ENCODE measurements around the gene MBTD1. TPM values are rescaled to one million over a fixed set of nuclear protein-coding genes. Genes with fewer than 3 reads are reported as not detected.
A peak's percentile ranks its signal among the peaks of the same experiment; 100 is the strongest.

The MBTD1 gene
- total and polyA plus RNA-seq, 9 of the 15 experiments (the other 6 are each of a cell fraction or from before 2014, with no cell fraction given) = 2.1 to 26.3 (median 13.3) TPM

DNA sequence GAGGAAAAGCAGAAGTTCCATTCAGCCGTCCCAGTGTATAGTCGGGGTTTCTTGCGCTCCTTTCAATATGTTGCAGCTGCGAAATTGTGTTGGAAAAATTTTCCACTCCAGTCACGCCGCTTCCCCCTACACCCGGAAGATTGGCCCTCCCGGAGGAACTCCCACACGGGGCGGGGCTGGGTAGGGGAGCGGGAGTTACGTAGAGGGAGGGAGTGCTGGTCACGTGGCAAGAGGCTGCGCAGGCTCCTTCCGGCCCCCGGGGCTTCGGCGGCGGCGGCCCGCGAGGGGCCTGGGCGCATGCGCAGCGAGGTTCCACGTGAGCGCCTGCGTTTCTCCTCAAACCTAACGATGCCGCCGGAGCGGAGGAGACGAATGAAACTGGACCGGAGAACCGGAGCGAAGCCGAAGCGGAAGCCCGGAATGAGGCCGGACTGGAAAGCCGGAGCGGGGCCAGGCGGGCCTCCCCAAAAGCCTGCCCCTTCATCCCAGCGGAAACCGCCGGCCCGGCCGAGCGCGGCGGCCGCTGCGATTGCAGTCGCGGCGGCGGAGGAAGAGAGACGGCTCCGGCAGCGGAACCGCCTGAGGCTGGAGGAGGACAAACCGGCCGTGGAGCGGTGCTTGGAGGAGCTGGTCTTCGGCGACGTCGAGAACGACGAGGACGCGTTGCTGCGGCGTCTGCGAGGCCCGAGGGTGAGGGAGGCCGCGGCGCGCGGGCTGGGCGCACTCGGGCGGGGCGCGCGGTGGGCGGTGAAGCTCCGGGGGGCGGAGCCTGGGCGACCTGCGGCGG lies 581 bp upstream of the MBTD1 start, which contains the start of gene UTP18 (continued):
- TF ChIP-seq, protein P1, sequence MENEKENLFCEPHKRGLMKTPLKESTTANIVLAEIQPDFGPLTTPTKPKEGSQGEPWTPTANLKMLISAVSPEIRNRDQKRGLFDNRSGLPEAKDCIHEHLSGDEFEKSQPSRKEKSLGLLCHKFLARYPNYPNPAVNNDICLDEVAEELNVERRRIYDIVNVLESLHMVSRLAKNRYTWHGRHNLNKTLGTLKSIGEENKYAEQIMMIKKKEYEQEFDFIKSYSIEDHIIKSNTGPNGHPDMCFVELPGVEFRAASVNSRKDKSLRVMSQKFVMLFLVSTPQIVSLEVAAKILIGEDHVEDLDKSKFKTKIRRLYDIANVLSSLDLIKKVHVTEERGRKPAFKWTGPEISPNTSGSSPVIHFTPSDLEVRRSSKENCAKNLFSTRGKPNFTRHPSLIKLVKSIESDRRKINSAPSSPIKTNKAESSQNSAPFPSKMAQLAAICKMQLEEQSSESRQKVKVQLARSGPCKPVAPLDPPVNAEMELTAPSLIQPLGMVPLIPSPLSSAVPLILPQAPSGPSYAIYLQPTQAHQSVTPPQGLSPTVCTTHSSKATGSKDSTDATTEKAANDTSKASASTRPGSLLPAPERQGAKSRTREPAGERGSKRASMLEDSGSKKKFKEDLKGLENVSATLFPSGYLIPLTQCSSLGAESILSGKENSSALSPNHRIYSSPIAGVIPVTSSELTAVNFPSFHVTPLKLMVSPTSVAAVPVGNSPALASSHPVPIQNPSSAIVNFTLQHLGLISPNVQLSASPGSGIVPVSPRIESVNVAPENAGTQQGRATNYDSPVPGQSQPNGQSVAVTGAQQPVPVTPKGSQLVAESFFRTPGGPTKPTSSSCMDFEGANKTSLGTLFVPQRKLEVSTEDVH (IDR thresholded peaks at IDR 0.05; ENCODE audit: low read depth, partially characterized antibody) = peak; percentile 86
- TF ChIP-seq HIVEP1 (CRISPR knock-in tag; IDR thresholded peaks at IDR 0.05) (peak; percentile 38; the same call in 1 of the 2 replicates), ZNF584 (CRISPR knock-in tag; IDR thresholded peaks at IDR 0.05; ENCODE audit: low read depth) (0 out of 2 replicates have a peak, but pooled peaks have one; percentile 26), ZNF561 (CRISPR knock-in tag; conservative IDR thresholded peaks at IDR 0.05) (no peak), FOXM1 (IDR thresholded peaks at IDR 0.05; ENCODE audit: low read depth) (peak; percentile 98), FOXM1 (CRISPR knock-in tag; IDR thresholded peaks at IDR 0.05; ENCODE audit: low read depth) (no peak; the same call in 1 of the 2 replicates), MEIS2 (IDR thresholded peaks at IDR 0.05; ENCODE audit: partially characterized antibody) (peak; percentile 91), SRF (CRISPR knock-in tag; IDR thresholded peaks at IDR 0.05) (no peak), NONO (IDR thresholded peaks at IDR 0.05; ENCODE audit: low read depth in 2 of 2, low read length in 1 of 2) (peak; percentile 18 to 99; a peak in 2 of 4 replicates), COPS2 (conservative IDR thresholded peaks at IDR 0.05) (no peak), ARID1B (IDR thresholded peaks at IDR 0.05) (peak; percentile 48), EP400 (IDR thresholded peaks at IDR 0.05) (peak; percentile 91), CBX1 (IDR thresholded peaks at IDR 0.05; ENCODE audit: low read depth) (0 out of 2 replicates have a peak, but pooled peaks have one; percentile 73), YY1 (IDR thresholded peaks at IDR 0.05; ENCODE audit: borderline replicate concordance in 1 of 3, control insufficient read depth in 1 of 3, extremely low read depth in 1 of 3, insufficient read depth in 3 of 3, insufficient read length in 1 of 3, insufficient replicate concordance in 2 of 3, low read depth in 1 of 3, low read length in 2 of 3) (peak in 1 of 3 experiments; percentile 53), KLF16 (IDR thresholded peaks at IDR 0.05) (no peak; the same call in none of the 2 replicates), ZNF507 (tag; conservative IDR thresholded peaks at IDR 0.05) (no peak), KAT2B (IDR thresholded peaks at IDR 0.05; ENCODE audit: low read depth, low read length) (no peak), ARNT (IDR thresholded peaks at IDR 0.05) (peak; percentile 27 to 89; a peak in 3 of 4 replicates), NCOA2 (IDR thresholded peaks at IDR 0.05; ENCODE audit: partially characterized antibody in 2 of 2) (no peak), BHLHE40 (IDR thresholded peaks at IDR 0.05; ENCODE audit: low read length) (peak; percentile 93), CBX2 (IDR thresholded peaks at IDR 0.05; ENCODE audit: insufficient read depth, low read length, poor library complexity, severe bottlenecking) (no peak)
- TF ChIP-seq, protein P2, sequence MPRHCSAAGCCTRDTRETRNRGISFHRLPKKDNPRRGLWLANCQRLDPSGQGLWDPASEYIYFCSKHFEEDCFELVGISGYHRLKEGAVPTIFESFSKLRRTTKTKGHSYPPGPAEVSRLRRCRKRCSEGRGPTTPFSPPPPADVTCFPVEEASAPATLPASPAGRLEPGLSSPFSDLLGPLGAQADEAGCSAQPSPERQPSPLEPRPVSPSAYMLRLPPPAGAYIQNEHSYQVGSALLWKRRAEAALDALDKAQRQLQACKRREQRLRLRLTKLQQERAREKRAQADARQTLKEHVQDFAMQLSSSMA (CRISPR knock-in tag; IDR thresholded peaks at IDR 0.05) = no peak
- TF ChIP-seq, protein P3, sequence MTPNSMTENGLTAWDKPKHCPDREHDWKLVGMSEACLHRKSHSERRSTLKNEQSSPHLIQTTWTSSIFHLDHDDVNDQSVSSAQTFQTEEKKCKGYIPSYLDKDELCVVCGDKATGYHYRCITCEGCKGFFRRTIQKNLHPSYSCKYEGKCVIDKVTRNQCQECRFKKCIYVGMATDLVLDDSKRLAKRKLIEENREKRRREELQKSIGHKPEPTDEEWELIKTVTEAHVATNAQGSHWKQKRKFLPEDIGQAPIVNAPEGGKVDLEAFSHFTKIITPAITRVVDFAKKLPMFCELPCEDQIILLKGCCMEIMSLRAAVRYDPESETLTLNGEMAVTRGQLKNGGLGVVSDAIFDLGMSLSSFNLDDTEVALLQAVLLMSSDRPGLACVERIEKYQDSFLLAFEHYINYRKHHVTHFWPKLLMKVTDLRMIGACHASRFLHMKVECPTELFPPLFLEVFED (CRISPR knock-in tag; conservative IDR thresholded peaks at IDR 0.05) = no peak
